Activated T-helper 1 cell treated with anti-CD3 and anti-CD28 coated beads, Interleukin-2, amount 50 U/mL, for 16 hours (primary cell): ENCODE measurements around the gene NAA35.
"Not testable (repeated sequence)": the region's sequence is repeated elsewhere in the genome, so short reads cannot be mapped to it uniquely, and the experiment has no call there.

ENCODE experiments used
- DNase-seq, 2 donors: peaks; one replicate each; pipeline ENCODE4 v3.0.0-alpha.2; 2020; ENCODE audit warnings: low read depth in 1 of 2, low spot score in 1 of 2

Gene NAA35

DNA sequence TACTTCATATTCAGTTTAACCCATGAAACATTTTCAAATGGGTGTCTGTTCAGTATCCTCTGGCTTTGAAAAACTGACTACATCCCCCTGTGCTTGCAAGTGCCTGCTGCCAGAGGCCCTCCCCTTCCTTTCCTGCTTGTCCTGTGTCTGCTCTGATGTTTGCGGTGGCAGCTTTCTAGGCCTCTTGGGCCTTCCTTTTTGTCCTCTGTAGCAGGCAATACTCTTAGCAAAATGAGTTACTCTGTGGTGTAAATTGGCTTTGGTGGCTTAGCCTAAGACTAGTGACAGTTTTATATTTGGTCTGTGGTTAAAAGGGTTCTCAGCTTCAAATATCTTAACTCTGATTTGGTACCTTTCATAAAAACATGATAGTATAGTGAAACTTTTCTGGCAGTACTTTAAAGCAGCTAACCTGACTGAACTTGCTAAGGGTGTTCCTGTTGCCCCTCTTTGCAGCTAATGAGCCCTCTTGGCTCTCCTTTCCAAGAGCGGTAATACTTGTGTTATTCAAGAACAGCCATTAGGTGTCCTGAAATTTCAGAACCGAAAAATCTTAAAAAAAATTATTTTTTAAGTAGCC is 81.8 kb downstream of the NAA35 start:
- DNase-seq, result no peak

DNA sequence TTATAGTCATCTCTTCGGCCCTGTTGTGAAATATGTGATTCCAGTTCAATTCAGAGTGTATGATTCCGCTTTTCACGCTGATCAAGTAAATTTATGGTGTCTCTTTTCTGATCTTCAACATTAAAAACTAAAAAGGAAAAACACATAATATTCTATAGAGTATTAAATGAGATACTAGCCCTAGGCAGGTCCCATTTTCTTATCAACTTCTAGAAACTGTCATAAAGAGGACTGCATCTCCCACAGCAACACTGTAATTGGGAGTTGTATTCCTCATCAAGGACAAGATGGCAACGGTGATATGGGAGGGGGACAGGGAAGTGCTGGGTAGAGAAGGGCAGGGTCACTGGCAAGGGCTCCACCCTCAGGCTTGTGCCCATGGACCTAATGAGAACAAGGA is 86.8 kb downstream of the NAA35 start:
- no peak for DNase-seq

DNA sequence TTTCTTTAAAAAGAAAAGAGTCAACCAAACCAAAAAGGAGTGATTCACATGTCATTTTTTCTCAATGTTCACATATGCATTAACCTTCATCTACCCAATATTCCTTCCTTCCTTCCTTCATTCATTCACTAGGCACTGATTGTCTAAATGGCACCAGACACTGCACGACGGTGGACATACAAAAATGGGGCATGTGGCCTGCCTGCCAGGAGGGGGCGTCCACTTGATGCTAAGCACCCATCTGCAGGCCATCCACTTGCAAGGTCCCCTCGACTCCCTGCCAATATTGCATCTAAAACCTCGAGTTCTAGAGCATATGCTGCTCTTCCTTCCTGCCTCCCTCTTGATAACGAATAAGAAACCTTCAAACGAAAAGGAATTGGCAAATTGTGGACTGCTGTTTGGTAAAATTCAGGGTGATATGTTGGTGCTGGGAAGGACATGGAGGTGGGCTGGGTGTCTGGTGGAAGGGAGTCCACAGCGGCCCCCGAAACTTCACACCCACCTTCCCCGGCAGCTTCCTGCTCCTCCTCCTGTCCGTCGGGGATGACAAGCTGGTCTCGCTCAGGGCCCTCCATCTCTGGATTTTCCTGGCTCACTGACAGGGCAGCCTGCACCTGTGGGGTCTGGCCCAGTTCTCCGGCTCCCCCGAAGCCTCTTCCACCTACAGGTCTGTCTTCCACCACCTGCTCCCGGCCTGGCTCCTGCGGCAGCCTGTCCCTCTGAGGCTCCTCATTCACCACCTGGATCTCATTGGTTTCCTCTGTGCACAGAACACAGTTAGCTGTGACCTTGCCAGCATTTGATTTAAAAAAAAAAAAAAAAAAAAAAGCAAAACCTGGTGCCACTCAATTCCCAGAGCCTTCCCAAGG is 94.2 kb downstream of the NAA35 start:
- DNase-seq, result no peak

DNA sequence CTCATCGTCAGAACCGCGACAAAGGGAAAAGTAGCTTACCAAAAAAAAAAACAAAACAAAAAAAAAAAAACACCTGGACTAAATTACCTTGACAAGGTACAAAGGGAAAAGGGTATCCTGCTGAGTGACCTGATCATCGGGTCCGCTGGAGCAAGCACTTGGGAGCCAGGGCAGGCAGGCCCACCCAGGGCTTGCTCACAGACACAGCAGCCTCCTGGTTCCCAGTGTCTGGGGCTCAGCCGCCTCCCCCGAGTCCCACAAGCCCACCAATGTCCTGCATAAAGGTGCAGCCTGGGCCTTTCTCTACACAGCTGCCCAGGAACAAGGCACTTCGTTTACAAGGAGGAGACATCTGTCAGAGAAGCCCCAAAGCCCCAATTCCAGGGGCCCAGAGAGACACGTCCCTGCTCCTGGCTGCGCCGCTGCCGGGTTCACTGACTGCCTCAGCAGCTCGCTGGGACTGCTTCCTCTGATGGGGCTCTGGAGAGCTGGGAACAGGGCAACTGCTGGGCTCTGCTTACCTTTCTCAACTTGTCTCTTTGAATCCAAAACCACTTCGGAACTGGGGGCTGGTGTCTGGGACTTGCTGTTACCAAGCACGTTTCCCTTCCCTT is 95.0 kb downstream of the NAA35 start:
- no peak for DNase-seq

DNA sequence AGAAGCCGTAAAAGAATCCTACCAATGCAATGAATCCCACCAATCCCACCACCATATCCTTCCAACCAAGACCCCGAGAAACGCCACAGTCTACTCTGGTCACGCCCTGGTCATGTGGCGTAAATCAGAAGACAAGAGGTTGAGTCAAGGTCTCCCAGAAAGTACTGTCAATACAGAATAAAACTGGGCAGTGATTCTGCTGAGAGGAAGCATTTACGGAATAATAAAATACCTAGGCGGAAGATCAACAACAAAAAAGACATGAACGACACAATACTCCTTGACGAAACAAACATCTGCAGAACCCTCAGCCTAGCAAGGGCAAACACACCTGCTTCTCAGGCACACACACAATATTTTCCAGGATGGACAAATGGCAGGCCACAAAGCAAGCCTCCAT is 95.6 kb downstream of the NAA35 start:
- no peak for DNase-seq

DNA sequence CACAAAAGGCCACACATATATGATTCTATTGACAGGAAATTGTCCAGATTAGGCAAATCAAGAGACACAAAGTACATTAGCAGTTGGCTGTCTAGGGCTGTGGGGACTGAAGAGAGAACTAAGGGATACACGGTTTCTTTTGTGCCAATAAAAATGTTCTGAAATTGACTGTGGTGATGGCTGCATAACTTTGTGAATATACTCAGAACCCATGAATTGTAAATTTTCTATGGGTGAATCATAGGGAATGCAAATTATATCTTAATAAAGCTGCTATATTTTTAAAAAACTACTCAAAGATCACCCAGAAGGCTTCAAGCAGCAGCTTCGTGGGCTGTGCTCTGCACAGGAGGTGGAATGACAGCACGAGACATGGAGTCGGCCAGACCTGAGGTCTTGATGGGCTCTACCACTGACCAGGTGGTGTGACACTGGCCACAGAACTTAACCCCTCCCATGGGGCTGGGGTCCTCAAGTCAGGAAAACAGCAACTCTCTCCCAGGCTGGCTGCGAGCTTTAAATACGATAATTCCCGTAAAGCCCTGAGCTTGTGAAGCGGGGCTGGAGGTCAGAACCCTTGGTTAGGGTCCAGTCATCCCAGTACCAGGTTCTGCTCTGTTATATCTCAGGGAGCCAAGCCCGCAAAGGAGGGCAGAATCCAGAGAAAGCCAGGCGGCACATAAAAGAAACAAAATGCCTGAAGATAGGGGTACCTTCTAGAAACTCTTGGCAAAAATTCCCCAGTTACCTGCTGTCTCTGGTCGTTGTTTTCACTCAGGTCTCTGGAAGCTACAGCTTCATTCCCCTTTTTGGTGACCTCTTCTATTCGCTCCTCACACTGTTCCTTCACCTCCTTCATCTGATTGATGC is 99.3 kb downstream of the NAA35 start:
- DNase-seq, result no peak

DNA sequence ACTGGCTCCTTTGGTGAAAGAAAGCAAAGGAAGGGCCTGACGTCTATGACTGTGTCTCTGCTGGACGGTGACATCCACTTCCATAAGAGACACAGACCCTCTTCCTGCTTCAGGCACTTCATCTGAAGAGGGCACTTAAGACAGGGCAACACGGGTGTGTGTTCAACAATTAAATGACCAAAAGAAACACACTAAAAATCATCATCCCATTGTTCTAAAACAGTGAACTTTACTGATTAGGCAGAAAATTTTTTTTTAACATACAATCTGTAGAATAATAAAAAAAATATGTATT is 99.9 kb downstream of the NAA35 start:
- no peak for DNase-seq

DNA sequence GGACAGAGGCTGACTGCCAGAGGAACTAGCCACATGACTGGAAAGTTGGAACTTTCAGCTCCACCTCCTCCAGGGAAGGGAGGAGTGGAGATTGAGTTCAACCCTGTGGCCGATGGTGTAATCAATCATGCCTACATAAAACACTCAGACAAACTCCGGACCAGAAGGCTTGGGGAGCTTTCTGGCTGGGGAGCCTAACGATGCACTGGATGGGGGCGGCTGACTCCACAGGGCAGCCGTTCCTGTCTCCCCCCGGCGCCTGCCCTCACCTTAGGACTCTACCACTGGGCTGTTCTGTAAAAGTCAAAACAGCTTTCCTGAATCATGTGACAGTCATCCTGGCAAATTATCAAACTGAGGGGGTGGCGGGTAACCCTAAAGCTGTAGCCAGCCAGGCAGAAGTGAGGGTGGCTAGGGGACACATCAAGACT is 100.4 kb downstream of the NAA35 start:
- no peak for DNase-seq

DNA sequence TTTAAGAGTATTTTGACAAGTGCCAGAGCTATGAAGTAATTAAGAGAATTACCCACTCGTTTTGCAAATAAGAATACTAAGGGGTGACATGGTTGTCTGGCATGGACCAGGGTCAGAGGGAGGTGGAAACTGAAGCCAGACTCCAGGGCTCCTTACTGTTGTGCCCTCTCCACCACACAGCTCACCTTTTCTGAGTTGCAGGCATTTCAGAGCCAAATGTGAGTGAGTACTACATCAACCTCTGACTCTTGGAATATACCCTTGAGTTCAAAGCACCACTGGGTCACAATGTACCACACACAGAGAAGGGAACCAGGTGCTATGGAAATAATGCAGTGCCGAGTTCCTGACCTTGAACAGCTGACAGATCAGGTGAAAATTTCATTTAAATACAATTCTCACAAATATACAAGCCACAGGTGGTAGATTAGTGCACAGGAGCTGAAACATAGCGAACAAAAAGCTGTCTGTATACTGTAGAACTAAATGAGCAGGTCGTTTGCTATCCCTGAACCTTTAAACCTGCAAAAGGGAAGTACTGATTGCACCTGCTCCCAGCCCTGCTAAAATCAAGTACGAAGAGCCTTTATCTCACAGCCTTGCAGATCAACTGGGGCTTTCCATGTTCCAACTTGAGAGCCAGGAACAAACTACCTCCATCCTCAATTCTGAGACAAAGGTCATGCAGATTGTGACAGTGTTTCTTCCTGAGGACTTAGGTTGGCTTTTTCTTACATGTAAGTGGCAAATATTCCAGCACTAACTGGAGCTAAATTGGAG is 101.4 kb downstream of the NAA35 start:
- no peak for DNase-seq

DNA sequence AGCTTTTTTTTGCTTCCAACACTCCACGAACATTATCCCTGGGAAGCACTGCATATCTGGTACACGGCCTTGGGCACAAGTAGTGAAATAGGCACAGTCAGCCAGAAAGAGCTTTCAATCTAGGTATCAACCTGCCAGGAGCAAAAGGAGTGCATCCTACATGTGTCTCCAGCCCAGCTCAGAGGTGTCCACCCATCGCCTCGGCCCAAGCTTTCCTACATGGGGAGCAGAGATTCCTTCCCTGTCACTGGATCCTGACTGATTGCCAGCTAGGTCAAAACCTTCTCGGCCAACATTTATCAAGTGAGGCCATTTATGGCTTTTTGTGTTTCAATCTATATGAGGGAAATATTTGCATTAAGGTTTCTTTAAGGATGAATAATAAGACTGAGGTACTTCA is 102.6 kb downstream of the NAA35 start:
- no peak for DNase-seq

DNA sequence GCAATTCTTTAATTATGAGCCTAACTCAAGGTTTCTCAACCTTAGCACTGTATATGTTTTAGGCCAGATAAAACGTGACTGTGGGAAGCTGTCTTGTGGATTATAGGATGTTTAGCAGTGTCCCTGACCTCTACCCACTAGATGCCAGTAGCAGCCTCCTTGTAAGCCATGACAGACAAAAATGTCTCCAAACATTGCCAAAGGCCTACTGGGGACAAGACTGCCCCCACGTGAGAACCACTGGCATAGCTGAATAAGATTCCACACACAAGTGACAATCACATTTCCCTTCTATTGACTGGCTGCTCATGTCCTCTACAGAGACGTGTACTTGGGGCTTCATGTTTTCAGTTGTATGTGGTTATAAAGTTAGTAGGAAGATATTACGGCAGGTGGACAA is 103.1 kb downstream of the NAA35 start:
- DNase-seq, result no peak

DNA sequence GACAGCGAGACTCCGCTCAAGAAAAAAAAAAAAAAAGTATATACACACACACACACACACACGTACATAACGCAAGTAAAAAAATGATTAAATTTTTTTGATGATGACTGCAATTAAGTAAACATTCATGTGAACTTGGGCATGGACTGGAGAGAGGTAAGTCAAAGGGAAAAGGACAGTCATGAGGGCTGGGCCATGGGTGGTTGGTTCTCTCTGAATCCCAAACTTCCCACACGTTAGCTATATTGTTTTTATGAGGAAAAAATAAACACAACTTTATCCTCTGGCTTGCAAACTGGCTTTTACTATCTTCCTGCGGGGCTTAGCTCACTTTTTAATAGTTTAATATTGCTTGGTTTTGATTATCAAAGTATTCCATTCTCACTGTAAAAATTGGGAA is 104.7 kb downstream of the NAA35 start:
- no peak for DNase-seq

DNA sequence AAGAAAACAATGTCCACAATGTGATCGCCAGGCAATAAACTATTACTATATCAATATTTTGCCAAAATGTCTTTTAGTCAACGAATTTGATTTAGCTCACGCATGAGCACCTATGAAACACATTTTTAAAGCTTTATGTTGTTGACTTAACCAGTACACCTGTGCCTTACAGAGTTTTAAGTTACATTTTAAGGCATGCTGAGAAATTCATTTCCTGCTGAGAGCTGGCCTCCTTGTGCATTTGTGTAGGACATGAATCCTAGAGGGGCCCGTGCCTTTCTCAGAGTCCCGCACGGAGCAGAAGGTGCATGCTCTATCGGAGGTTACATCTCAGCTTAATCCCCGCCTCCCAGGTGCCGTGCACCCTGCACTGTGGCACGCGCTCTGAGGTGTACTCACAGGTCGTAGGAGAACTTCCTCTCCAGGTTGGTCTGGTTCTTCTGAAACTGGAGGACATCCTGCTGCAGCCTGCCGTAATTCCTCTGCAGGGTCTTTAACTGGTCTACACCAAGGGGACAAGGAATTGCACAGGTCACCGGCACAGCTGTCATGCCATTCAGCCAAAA is 105.2 kb downstream of the NAA35 start:
- no peak for DNase-seq

DNA sequence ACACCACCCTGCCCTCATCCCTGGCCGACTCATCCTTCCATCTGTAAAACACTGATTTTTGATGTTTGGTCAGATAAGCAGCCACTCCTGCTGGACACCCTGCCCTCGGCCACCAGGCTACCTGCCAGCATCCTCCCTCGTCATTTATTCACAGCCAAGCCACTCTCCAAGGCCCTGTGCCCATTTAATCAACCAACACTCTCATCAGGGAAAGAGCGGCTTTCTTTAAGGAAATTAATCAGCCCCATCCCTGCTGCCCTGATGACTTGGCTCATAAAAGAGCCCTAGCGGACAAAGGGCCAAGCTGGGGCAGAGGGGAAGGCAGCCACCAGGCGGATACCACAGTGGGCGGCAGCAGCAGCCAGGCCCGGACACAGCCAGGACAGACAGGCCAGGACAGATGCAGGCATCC is 106.0 kb downstream of the NAA35 start:
- DNase-seq, result no peak

DNA sequence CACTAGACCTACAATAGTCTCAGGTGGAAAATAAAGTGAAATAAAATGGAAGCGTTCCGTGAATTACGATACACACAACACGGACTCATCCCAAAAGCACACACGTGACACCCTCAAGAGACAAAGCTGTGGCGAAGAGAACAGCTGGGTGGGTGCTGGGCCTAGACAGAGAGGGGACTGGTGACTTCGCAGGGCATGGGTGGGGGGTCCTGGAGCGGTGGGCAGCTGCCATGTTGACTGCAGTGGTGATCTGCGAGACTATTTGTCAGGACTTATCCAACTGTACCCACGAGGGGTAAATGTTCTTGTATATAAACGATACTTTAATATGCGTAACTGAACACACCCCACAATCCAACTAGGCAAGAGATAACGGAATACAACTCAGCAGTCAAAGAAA is 106.4 kb downstream of the NAA35 start:
- no peak for DNase-seq

DNA sequence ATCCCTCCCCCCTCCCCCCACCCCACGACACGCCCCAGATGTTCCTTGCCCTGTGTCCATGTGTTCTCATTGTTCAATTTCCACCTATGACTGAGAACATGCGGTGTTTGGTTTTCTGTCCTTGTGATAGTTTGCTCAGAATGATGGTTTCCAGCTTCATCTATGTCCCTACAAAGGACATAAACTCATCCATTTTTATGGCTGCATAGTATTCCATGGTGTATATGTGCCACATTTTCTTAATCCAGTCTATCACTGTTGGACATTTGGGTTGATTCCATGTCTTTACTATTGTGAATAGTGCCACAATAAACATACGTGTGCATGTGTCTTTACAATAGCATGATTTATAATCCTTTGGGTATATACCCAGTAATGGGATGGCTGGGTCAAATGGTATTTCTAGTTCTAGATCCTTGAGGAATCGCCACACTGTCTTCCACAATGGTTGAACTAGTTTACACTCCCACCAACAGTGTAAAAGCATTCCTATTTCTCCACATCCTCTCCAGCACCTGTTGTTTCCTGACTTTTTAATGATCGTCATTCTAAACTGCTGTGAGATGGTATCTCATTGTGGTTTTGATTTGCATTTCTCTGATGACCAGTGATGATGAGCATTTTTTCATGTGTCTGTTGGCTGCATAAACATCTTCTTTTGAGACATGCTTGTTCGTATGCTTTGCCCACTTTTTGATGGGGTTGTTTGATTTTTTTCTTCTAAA is 107.2 kb downstream of the NAA35 start:
- not testable (repeated sequence) for DNase-seq

DNA sequence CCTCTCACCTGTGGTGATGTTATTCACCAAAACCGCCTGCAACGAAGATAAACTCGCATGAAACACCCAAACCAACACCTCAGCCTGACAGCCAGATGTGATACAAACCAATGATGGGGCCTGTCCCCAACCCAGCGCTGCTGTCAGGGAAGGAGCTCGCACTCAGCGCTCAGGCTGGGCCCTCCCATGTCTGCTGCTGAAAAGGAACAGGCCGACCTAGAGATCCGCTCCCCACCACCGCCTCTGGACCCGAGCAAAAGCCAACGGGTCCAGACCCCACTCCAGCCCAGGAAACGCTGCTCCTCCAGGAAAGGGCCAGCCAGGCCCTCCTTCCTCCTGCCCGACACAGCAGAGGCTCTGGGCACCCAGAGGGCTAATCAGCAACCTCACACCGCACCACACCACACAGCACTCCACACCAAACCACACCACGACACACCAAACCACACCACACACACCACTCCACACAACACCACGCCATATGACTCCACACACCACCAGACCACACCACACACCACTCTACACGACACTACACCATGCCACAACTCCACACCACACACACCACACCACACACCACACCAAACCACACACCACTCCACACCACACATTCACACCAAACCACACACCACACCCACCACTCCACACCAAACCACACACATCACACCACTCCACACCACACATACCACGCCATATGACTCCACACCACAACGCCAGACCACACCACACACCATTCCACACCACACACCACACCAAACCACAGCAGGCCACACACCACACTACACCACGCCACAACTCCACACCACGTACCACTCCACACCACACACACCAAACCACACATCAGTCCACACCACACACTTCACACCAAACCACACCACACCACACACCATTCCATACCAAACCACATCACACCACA is 111.9 kb downstream of the NAA35 start:
- no peak for DNase-seq

DNA sequence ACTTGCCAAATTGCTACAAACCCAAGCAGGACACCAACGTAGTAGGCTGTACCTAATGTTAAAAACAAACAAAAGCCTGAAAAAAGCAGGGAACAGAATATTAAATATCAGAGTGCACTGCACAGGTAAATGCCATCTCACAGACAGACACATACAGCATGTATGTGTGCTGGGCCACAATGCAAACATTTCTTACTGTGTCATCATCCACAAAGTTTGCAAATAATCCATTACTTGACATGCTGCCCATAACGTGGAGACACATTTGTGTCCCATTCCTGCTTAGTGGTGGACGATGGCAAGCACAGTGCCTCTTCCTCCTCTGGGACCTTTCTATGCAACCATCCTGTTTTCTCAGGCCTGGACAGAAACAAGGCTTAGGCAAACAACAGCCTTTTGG is 113.7 kb downstream of the NAA35 start:
- no peak for DNase-seq

DNA sequence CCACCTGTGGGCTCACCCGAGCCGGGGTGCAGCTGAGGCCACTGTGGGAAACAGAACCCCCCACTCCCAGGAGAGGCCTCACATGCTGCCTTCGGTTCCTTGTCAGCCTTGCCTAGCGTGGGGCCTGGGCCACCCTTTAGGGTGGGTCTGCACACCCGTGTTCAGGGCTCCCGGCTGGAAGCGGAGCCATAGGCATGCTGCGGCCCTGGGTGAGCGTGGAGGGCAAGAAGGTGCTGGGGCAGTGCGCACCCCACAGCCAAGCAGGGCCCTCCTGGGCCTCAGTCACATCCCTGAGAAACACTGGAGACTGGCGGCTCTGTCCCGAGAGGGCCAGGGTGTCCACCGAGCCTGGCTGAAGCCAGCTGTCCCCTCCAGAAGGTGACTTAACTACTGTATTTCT is 116.5 kb downstream of the NAA35 start:
- DNase-seq, result no peak
